AG08396 (cell line): ENCODE data around the gene HS3ST6.
"Not testable (repeated sequence)": the region's sequence is repeated elsewhere in the genome, so short reads cannot be mapped to it uniquely, and the experiment has no call there.

Experiments used
- DNase-seq: peaks from one replicate; pipeline ENCODE4 v3.0.0; 2012; ENCODE audit warnings: low spot score, mixed read lengths

Gene HS3ST6

DNA sequence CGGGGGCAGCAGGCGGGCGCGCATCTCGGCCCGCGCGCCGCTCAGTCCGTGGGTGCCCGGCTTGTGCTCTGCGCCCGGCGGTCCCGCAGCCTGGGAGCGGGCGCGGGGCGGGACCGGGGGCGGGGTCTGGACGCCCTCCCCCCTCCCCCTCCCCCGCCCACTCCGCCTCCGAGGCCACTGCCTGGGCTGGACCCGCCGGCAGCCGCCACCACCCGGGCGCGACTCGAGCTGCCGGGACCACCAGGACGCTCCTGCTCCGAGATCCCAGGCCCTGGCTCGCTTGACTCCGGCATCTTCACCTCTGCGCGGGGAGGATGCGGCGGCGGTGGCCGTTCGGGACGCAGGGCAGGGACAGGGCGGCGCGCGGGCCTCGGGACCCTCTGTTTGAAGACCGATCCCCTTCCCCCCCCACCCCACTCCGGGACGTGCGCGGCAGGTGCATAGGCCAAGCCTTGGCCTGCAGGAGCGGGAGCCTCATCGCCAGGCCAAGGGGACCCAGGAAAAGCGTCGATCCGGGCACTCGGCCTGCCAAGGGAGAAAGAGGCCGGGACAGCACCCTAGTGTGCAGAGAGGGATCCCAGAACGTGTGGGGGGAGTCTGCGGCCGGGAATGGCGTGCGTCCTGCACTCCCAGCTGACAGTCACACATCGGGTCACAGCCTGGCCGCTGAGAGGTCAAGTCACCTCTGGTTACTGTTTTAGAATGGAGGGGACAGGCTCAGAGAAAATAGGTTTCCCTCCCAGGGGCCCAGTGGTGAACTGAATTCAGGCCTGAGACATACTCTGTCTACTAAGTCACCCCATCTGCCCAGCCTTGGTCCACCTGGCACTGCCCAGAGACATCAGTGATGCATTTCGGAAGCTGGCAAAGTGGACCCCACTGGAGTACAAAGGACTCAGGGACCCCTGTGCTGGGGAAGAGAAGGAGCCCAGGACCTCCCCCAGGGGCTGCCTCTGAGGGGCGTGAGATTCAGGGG is at the start of gene HS3ST6:
Gene HS3ST6, minus strand, starts transcription at position 65 of the 976 bp plus-strand sequence. CDS start 92 bp downstream, outside the sequence.
- DNase-seq: no peak

- DNase-seq: no peak
Measured at GRCh38 chr16:1966460-1966859, 48.2 kb upstream of the HS3ST6 start, which contains the start of gene RNF151. Gene RNF151 (plus strand): TSS chr16:1966856. CDS start chr16:1966882, 26 bp downstream.

GRCh38 chr16:1965396-1966001 is 47.3 kb upstream of the HS3ST6 start:
- no peak for DNase-seq

GRCh38 chr16:1964506-1965395 is 46.5 kb upstream of the HS3ST6 start, which contains the start of gene RPS2:
Gene RPS2 (minus strand): TSS chr16:1964826. CDS start chr16:1964625, 201 bp downstream.
- DNase-seq: peak; percentile 100

DNA sequence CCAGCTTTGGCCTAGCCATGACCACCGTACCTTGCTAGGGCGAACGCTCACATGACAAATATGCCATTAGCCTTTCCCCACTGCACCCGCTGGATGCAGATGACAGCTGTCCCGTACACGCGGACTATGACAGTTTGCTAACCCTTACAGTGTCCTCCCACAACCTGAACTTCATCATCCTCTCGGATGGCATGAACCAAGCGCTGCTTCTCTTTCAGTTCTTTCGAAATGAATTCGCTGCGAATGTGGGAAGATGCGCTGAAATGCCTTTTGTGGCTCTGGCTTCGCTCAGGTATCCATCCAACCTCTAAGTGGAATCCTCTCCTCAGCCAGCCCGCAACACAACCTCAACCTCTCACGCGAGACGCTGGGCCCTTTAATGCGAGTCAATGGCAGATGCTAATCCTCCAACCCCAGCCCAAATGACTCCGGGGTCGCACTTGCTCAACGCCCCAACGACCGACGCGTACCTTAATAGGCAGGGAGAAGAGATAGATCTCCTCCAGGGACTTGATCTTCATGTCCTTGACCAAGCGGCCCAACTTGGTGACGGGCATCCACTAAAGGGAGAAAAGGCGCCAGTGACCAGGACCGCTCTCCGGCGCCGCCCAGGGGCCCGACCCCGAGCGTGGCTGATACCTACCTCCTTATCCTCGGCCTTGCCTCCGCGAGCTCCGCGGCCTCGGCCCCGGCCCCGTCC is 45.7 kb upstream of the HS3ST6 start:
- no peak for DNase-seq

DNA sequence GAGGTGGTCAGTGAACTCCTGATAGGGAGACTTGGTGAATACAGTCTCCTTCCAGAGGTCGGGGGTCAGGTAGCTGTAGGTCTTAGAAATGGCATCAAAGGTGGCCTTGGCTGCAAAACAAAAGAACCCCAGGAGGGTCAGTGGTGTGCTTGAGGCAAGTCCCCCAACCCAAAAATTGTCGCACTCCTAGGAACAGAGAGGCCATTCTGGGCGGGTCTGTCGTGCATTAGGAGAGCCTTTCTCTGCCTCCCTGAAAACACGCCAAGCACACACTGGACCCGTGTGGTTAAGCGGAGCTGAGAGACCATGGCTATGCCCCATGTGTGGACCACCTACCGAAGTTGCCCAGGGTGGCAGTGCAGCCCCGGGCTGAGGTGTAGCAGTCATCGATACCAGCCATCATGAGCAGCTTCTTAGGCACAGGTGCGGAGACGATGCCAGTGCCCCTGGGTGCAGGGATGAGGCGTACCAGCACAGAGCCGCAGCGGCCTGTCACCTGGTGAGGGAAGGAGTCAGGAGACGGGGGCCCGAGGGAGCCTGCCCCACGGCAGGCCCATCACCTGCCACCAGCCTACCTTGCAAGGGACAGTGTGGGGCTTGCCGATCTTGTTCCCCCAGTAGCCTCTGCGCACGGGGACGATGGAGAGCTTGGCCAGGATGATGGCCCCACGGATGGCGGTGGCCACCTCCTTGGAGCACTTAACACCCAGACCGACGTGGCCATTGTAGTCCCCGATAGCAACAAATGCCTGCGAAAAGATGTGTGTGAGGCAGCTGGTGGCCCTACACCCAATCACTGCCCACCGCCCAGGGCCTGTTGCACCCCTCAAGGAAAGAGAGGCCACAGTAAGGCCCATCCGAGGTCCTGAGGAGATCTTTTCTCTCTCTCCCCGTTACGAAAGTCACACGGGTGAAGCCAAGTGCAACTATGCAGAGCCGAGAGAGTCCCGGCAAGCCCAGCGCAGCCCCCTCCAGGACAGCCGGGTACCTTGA is 44.2 kb upstream of the HS3ST6 start:
- not testable (repeated sequence) for DNase-seq

DNA sequence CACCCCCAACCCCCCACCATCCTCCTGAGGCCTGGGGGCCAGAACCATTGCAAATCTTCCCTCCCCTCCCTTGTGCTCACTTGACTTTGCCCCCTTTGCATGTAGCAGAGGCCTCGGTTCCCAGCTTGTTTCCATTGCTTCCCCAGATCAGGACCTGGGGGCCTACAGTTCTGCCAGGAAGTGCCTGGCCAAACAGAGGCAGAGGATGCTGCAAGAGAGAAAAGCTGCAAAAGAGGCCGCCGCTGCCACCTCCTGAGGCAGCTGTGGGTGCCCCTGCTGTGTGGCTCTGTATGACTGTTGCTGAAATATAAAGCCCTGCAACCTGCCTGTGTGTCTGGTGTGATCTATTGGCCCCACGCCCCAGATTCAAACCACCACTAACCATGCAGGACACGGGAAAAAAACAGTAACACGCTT is 43.4 kb upstream of the HS3ST6 start:
- no peak for DNase-seq

DNA sequence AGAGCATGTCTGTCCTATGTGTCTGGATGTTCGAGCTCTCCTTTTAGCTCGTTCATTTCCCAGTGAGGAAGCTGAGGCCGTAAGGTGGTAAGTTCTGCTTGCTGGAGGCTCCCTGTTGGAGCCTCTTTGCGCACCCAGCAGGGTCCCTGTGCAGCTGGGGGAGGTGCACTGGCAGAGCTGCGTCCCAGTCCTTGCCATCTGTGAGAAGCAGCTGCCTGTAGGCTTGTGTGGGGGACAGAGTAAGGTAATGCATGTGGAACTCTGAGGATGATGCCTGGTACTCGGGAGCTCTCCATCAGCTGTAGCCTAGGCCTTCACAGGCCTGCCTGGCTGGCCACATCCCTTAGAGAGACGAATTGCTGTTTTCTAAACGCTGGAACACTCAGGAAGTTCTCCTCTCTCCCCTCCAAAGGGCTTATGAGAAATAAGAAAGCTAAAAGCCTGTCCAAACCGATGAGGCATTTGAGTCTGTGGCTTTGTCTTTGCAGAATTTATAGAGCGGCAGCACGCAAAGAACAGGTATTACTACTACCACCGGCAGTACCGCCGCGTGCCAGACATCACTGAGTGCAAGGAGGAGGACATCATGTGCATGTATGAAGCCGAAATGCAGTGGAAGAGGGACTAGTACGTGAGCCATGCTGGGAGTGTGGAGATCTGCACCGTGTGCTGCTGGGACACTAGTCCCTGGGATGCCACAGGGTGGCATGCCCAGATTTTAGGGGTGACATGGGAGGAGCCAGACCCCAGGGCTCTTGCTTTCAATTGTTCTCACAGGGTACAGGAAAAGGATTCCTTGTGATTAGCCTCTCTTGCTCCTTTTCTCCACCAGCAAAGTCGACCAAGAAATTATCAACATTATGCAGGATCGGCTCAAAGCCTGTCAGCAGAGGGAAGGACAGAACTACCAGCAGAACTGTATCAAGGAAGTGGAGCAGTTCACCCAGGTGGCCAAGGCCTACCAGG is 42.7 kb upstream of the HS3ST6 start:
- DNase-seq: no peak

DNA sequence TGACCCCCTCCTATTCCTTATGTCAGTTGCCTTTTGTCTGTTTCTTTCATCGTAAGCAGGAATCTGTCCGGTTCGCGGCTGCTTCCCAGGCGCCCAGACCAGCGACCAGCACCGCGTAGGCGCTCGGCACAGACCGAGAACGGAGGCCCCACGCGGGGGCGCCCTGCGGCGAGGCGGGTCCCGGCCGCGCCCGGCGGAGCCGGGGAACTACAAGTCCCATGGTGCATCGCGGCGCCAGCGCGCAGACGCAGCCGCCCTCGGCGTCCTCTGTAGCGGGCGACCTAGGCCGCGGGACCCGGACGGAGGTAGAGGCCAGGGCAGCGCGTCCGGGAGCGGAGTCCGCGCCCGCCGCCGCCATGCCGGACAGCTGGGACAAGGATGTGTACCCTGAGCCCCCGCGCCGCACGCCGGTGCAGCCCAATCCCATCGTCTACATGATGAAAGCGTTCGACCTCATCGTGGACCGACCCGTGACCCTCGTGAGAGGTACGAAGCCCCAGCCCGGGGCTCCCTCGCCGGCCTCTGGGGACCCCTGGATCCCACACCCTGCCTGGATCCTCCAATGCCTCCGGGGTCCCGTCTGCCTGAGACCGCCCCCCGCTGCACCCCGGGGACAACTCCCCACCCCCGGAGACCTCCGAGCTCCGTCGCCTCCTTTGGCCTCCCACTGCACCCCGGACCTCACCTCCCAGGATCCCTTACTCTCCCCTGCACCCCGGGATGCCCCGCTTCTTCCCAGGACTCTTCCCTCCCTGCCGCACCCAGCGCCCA is 41.2 kb upstream of the HS3ST6 start, which contains the start of gene NDUFB10:
Gene NDUFB10, plus strand, starts transcription at position 270 of the 771 bp plus-strand sequence. Its CDS starts 87 bp downstream, at position 357.
- DNase-seq: peak; percentile 95

GRCh38 chr16:1958715-1959268 is 40.6 kb upstream of the HS3ST6 start:
- no peak for DNase-seq

DNA sequence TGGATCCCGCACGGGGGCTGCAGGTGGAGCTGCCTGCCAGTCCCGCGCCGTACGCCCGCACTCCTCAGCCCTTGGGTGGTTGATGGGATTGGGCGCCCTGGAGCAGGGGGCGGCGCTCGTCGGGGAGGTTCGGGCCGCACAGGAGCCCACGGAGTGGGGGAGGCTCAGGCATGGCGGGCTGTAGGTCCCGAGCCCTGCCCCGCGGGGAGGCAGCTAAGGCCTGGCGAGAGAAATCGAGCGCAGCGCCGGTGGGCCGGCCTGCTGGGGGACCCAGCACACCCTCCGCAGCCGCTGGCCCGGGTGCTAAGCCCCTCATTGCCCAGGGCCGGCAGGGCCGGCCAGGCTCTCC is 39.9 kb upstream of the HS3ST6 start:
- DNase-seq: not testable (repeated sequence)

DNA sequence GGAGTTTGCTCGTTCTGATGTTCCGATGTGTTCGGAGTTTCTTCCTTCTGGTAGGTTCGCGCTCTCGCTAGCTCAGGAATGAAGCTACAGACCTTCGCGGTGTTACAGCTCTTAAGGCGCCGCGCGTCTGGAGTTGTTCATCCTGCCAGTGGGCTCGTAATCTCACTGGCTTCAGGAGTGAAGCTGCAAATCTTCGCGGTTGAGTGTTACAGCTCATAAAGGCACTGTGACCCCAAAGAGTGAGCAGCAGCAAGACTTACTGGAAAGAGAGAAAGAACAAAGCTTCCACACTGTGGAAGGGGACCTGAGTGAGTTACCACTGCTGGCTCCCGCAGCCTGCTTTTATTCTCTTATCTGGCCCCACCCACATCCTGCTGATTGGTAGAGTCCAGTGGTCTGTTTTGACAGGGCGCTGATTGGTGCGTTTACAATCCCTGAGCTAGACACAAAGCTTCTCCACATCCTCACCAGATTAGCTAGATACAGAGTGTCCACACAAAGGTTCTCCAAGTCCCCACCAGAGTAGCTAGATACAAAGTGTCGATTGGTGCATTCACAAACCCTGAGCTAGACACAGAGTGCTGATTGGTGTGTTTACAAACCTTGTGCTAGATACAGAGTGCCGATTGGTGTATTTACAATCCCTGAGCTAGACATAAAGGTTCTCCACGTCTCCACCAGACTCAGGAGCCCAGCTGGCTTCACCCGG is 39.4 kb upstream of the HS3ST6 start:
- DNase-seq: not testable (repeated sequence)

- DNase-seq: no peak
Measured at GRCh38 chr16:1953734-1954133, 35.5 kb upstream of the HS3ST6 start.

GRCh38 chr16:1950559-1950958 is 32.3 kb upstream of the HS3ST6 start:
- no peak for DNase-seq

- DNase-seq: no peak
Measured at GRCh38 chr16:1950047-1950446, 31.8 kb upstream of the HS3ST6 start.

DNA sequence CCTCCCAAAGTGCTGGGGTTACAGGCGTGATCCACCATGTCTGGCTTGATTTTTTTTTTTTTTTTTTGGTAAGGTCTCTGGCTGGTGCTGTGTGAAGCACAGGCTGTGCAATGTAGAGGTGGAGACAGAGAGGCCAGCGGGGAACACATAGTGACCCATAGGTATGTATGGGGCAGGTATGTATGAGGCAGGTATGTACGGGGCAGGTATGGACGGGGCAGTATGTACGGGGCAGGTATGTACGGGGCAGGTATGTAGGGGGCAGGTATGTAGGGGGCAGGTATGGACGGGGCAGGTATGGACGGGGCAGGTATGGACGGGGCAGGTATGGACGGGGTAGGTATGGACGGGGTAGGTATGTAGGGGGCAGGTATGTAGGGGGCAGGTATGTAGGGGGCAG is 31.3 kb upstream of the HS3ST6 start:
- DNase-seq: no peak

GRCh38 chr16:1947369-1947670 is 29.1 kb upstream of the HS3ST6 start:
- DNase-seq: no peak
